Hepatocyte (in vitro differentiated cells): ENCODE data around the gene PCNX3. TPM values are rescaled to one million over a fixed set of nuclear protein-coding genes. Genes with fewer than 3 reads are reported as not detected.

Experiments
- DNase-seq: peaks from one replicate; pipeline ENCODE4 v3.0.0-alpha.2; 2016; ENCODE audit warnings: low spot score
- H2AFZ ChIP-seq: fragments of 200-600 bp; sonication (generic); 2 replicates; pipeline ENCODE4 v1.6.0; 2016; ENCODE audit warnings: antibody characterized with exemption, mild to moderate bottlenecking
- H3K27ac ChIP-seq: fragments of 200-600 bp; sonication (generic); 2 replicates; pipeline ENCODE4 v1.5.1; 2016; ENCODE audit warnings: mild to moderate bottlenecking
- H3K27me3 ChIP-seq: fragments of 200-600 bp; sonication (generic); 2 replicates; pipeline ENCODE4 v1.6.1; 2016
- H3K36me3 ChIP-seq: fragments of 200-600 bp; sonication (generic); replicated peaks from 2 replicates; pipeline ENCODE4 v1.5.1; 2016; ENCODE audit warnings: low read depth; ENCODE audit not compliant: insufficient read depth
- H3K4me1 ChIP-seq: fragments of 200-600 bp; sonication (generic); 2 replicates; pipeline ENCODE4 v1.5.1; 2016; ENCODE audit warnings: mild to moderate bottlenecking, moderate library complexity; ENCODE audit not compliant: insufficient read depth
- H3K4me2 ChIP-seq: fragments of 200-600 bp; sonication (generic); 2 replicates; pipeline ENCODE4 v1.6.0; 2016
- H3K4me3 ChIP-seq: fragments of 200-600 bp; sonication (generic); 2 replicates; pipeline ENCODE4 v1.5.1; 2016; ENCODE audit warnings: mild to moderate bottlenecking
- H3K79me2 ChIP-seq: fragments of 200-600 bp; sonication (generic); 2 replicates; pipeline ENCODE4 v1.6.0; 2017; ENCODE audit warnings: mild to moderate bottlenecking
- H3K9me2 ChIP-seq: fragments of 200-600 bp; sonication (generic); replicated peaks from 2 replicates; pipeline ENCODE4 v1.6.0; 2017; ENCODE audit warnings: mild to moderate bottlenecking; ENCODE audit not compliant: insufficient read depth
- H3K9me3 ChIP-seq: fragments of 200-600 bp; sonication (generic); 2 replicates; pipeline ENCODE4 v1.5.1; 2016; ENCODE audit warnings: low read depth, mild to moderate bottlenecking
- H4K20me1 ChIP-seq: fragments of 200-600 bp; sonication (generic); 2 replicates; pipeline ENCODE4 v1.6.0; 2016; ENCODE audit warnings: mild to moderate bottlenecking; ENCODE audit not compliant: insufficient read depth, poor library complexity, severe bottlenecking
- EZH2 ChIP-seq: fragments of 200-600 bp; sonication (generic); IDR thresholded peaks from 2 replicates; pipeline ENCODE4 v1.6.1; 2016; ENCODE audit warnings: antibody characterized with exemption, mild to moderate bottlenecking, borderline replicate concordance
- EZH2phosphoT487 ChIP-seq: fragments of 200-600 bp; sonication (generic); IDR thresholded peaks from one replicate; pipeline ENCODE4 v1.6.1; 2018; ENCODE audit warnings: antibody characterized with exemption, mild to moderate bottlenecking, low read depth, moderate library complexity; ENCODE audit not compliant: unreplicated experiment, severe bottlenecking
- WGBS: methylation state at CpG from one replicate; pipeline ENCODE4 v1.1.6; 2016; ENCODE audit warnings: low lambda C conversion rate; ENCODE audit errors: missing lambda C conversion rate; 5-methylcytosine and 5-hydroxymethylcytosine counted together
- polyA plus RNA-seq: library from polyadenylated mRNA; unstranded; fragments of >200 nt; fragmentation: Nextera tagmentation; extraction: Ambion mirVana; gene quantifications from 2 replicates; pipeline ENCODE4 v1.2.1, GENCODE V29; 2016
- total RNA-seq: library from RNA; depleted of rRNA; stranded (reverse); fragments of >200 nt; gene quantifications from 2 replicates; pipeline ENCODE4 v1.2.3, GENCODE V29; 2014
- TF ChIP-seq, protein P1 (sequence below): fragments of 200-600 bp; sonication (generic); IDR thresholded peaks from 2 replicates; pipeline ENCODE4 v1.5.1; 2016; ENCODE audit warnings: antibody characterized with exemption, mild to moderate bottlenecking; ENCODE audit not compliant: poor library complexity

The PCNX3 gene
- total and polyA plus RNA-seq, 2 experiments from 2014 or later, result 20.0 to 27.4 TPM

DNA sequence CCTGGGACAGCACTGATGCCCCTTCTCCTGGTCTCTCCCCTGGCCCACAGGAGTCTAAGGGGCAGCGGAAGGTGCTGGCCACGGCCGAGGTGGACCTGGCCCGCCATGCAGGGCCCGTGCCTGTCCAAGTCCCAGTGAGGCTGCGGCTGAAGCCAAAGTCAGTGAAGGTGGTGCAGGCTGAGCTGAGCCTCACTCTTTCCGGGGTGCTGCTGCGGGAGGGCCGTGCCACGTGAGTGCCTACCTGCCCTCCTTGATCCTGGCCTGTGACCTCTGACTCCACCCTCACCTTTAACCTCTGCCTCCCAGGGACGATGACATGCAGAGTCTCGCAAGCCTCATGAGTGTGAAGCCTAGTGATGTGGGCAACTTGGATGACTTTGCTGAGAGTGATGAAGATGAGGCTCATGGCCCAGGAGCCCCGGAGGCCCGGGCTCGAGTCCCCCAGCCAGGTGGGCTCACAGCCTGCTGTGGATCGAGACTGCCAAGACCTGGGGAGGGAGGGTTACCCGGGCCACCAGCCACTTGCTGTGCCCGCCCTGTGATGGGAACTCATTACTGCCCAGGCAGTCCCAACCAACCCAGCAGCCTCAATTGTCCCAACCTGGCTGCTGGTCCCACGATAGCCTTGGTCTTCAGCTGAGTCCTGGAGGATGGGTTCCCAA, 35.4 kb upstream of the PCNX3 start:
- DNase-seq, result no peak
- 95% methylated on average over 19 of the region's 19 CpGs for WGBS

DNA sequence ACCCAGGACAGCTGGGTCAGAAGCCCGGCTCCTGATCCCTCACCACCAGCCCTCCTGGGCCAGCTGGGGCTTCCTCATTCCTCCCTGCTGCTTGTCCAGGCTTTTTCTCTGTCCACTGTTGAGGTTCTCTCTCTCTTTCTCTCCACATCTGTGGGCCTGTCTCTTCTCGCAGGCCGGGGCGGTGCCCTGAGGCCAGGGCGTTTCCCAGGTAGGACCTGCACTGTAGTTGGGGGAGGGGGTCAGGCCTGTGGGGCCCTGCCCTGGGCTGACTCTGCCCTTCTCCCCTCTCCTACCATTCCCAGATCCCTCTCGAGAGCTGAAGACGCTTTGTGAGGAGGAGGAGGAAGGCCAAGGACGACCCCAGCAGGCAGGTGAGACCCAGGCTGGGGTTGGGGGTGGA, 34.8 kb upstream of the PCNX3 start:
- Histone ChIP-seq H3K36me3 (no peaks in the 10 kb centered on the region), H2AFZ (no peak overlapping the region), H3K79me2 (no peaks in the 10 kb centered on the region), H3K27me3 (peaks cover 20% of the 10 kb centered on the region), H3K4me1 (peaks cover 20% of the 10 kb centered on the region), H3K4me2 (no peak overlapping the region), H3K4me3 (no peak overlapping the region), H4K20me1 (no peaks in the 10 kb centered on the region), H3K9me2 (no peaks in the 10 kb centered on the region), H3K9me3 (no peaks in the 10 kb centered on the region), H3K27ac (no peak overlapping the region)
- TF ChIP-seq, protein P1, sequence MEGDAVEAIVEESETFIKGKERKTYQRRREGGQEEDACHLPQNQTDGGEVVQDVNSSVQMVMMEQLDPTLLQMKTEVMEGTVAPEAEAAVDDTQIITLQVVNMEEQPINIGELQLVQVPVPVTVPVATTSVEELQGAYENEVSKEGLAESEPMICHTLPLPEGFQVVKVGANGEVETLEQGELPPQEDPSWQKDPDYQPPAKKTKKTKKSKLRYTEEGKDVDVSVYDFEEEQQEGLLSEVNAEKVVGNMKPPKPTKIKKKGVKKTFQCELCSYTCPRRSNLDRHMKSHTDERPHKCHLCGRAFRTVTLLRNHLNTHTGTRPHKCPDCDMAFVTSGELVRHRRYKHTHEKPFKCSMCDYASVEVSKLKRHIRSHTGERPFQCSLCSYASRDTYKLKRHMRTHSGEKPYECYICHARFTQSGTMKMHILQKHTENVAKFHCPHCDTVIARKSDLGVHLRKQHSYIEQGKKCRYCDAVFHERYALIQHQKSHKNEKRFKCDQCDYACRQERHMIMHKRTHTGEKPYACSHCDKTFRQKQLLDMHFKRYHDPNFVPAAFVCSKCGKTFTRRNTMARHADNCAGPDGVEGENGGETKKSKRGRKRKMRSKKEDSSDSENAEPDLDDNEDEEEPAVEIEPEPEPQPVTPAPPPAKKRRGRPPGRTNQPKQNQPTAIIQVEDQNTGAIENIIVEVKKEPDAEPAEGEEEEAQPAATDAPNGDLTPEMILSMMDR, result no peak
- TF ChIP-seq EZH2 (no peak), EZH2phosphoT487 (no peak)
- no peak for DNase-seq
- 85% methylated on average over 7 of the region's 8 CpGs for WGBS

More for the DNA sequence above, 35.4 kb upstream of the PCNX3 start:
- Histone ChIP-seq H3K9me3 (no peaks in the 10 kb centered on the region), H3K9me2 (no peaks in the 10 kb centered on the region), H3K4me2 (no peak overlapping the region), H3K4me3 (no peak overlapping the region), H3K27me3 (peaks cover 20% of the 10 kb centered on the region), H3K79me2 (peaks cover 3% of the 10 kb centered on the region), H3K27ac (no peak overlapping the region), H4K20me1 (no peaks in the 10 kb centered on the region), H2AFZ (no peak overlapping the region), H3K36me3 (no peaks in the 10 kb centered on the region), H3K4me1 (peaks cover 25% of the 10 kb centered on the region)
- TF ChIP-seq, protein P1, result no peak
- TF ChIP-seq EZH2phosphoT487, result no peak
- TF ChIP-seq EZH2, result no peak

DNA sequence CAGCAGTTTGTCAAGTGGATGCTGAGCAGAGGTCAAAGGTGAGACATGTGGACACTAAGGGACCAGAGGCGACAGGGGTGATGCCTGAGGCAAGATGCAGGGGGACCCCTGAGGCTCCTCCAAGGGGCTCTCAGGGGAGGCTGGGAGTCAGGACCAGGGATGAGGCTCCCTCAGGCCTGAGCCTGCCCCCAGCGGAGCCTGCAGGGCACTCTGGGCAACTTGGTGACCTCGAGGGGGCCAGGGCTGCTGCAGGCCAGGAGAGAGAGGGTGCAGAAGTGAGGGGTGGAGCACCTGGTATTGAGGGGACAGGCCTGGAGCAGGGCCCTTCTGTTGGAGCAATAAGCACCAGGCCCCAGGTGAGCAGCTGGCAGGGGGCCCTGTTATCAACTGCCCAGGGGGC, 33.6 kb upstream of the PCNX3 start:
- no peak overlapping the region for H2AFZ ChIP-seq
- H3K4me1 ChIP-seq, result peaks cover 11% of the 10 kb centered on the region
- no peaks in the 10 kb centered on the region for H3K79me2 ChIP-seq
- H3K9me3 ChIP-seq, result no peaks in the 10 kb centered on the region
- no peak for DNase-seq
- no peaks in the 10 kb centered on the region for H4K20me1 ChIP-seq
- H3K36me3 ChIP-seq, result no peaks in the 10 kb centered on the region
- H3K27me3 ChIP-seq, result peaks cover 20% of the 10 kb centered on the region
- H3K27ac ChIP-seq, result no peak overlapping the region
- TF ChIP-seq, protein P1, result no peak
- no peak for TF ChIP-seq EZH2phosphoT487
- TF ChIP-seq EZH2, result no peak
- H3K9me2 ChIP-seq, result no peaks in the 10 kb centered on the region
- no peak overlapping the region for H3K4me3 ChIP-seq
- WGBS, result 93% methylated on average over 3 of the region's 3 CpGs
- no peak overlapping the region for H3K4me2 ChIP-seq
